Skeletal muscle satellite cell (primary cell): ENCODE measurements around the gene PARP4.
"Not testable (repeated sequence)": the region's sequence is repeated elsewhere in the genome, so short reads cannot be mapped to it uniquely, and the experiment has no call there.

Source experiments
- H3K27me3 ChIP-seq: 2 replicates; pipeline ENCODE4 v1.7.0; 2013; ENCODE audit warnings: low read length; ENCODE audit not compliant: control insufficient read depth, insufficient read depth
- H3K36me3 ChIP-seq: 2 replicates; pipeline ENCODE4 v1.7.0; 2013; ENCODE audit warnings: mild to moderate bottlenecking, control low read depth, low read length; ENCODE audit not compliant: insufficient read depth
- H3K4me1 ChIP-seq: 2 replicates; pipeline ENCODE4 v1.7.0; 2013; ENCODE audit warnings: low read length; ENCODE audit not compliant: control insufficient read depth, insufficient read depth
- H3K4me2 ChIP-seq: 2 replicates; pipeline ENCODE4 v1.7.0; 2013; ENCODE audit warnings: mild to moderate bottlenecking, low read length
- H3K4me3 ChIP-seq: 2 replicates; pipeline ENCODE4 v1.7.0; 2013; ENCODE audit warnings: low read length
- H3K9ac ChIP-seq: 2 replicates; pipeline ENCODE4 v1.7.0; 2013; ENCODE audit warnings: mild to moderate bottlenecking, low read depth, low read length, moderate library complexity
- H3K9me3 ChIP-seq: replicated peaks from 2 replicates; pipeline ENCODE4 v1.7.0; 2013; ENCODE audit warnings: mild to moderate bottlenecking, control low read depth, low read length

Gene PARP4

DNA sequence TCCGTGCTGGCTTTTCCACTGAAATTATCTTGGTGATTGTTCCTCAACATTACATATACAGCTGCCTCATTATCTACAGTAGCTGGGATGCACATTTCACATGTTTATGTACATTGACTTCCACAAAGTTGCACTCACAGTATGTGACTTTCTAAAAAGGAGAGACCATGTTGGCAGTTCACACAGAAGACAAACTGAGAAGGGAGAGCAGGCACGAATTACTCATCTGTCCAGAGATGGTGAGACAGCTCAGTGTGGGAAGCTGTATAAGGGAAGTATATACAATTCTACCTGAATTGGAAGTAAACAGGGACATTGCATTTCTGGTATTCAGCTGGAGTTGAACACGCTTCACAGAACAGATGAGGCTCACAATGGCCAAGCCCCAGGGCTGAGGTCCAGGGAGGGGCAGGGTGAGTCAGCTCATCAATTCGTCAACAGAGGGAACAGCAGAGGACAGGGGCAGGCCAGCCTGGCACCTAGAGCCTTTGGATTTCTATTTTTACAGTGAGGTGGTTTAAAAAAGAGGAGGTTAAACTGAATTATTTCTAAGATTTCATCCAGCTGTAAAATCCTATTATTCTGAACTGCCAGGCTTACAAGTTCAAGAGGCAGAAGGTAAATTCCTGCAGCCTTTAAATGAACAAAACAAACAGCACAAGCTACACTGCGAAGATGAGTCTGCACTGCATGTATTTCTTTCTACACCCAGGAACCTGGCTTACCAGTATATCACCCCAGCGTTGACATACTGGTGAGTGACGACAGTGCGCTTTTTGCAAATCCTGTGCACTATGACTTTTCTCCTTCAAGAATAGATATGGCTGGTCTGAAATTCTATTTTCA is 9.8 kb downstream of the PARP4 start:
- peak overlapping the region; percentile 55 for H3K4me2 ChIP-seq
- H3K4me1 ChIP-seq = peaks cover 27% of the 10 kb centered on the region
- no peaks in the 10 kb centered on the region for H3K27me3 ChIP-seq
- H3K9ac ChIP-seq = no peak overlapping the region
- H3K4me3 ChIP-seq = no peak overlapping the region
- no peaks in the 10 kb centered on the region for H3K9me3 ChIP-seq
- peaks cover 18% of the 10 kb centered on the region for H3K36me3 ChIP-seq

DNA sequence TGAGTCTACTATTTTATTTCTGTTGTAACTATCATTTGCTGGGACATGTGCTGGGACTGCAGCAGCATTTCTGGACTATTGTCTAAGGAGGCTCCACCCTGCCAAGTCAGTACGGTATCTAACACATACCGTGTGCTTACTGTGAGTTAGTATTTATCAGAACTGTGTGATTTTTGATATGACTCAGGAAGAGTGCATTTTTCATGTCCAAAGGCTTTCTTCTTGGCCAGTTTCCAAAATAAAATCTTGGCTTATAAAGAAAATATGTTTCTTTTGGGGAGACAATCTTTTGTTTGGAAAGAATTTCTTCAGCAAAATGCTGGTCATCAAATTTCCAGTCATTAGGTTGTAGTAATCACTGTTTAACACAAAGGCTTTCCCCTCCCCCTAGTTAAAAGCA is 11.6 kb downstream of the PARP4 start:
- no peaks in the 10 kb centered on the region for H3K27me3 ChIP-seq
- no peaks in the 10 kb centered on the region for H3K9me3 ChIP-seq
- peaks cover 27% of the 10 kb centered on the region for H3K36me3 ChIP-seq
- no peak overlapping the region for H3K9ac ChIP-seq
- H3K4me1 ChIP-seq = peaks cover 27% of the 10 kb centered on the region
- H3K4me3 ChIP-seq = no peak overlapping the region
- H3K4me2 ChIP-seq = peak overlapping the region; percentile 32

- H3K36me3 ChIP-seq = peaks cover 44% of the 10 kb centered on the region
- no peaks in the 10 kb centered on the region for H3K9me3 ChIP-seq
- H3K4me1 ChIP-seq = peaks cover 19% of the 10 kb centered on the region
- no peak overlapping the region for H3K4me2 ChIP-seq
- H3K9ac ChIP-seq = no peak overlapping the region
- no peaks in the 10 kb centered on the region for H3K27me3 ChIP-seq
- no peak overlapping the region for H3K4me3 ChIP-seq
Measured at GRCh38 chr13:24497742-24498141, 14.8 kb downstream of the PARP4 start.

- H3K4me2 ChIP-seq, H3K4me1 ChIP-seq, H3K9me3 ChIP-seq, H3K4me3 ChIP-seq, H3K9ac ChIP-seq, H3K27me3 ChIP-seq: not testable (repeated sequence)
- peaks cover 55% of the 10 kb centered on the region for H3K36me3 ChIP-seq
Measured at GRCh38 chr13:24496295-24496694, 16.3 kb downstream of the PARP4 start.

DNA sequence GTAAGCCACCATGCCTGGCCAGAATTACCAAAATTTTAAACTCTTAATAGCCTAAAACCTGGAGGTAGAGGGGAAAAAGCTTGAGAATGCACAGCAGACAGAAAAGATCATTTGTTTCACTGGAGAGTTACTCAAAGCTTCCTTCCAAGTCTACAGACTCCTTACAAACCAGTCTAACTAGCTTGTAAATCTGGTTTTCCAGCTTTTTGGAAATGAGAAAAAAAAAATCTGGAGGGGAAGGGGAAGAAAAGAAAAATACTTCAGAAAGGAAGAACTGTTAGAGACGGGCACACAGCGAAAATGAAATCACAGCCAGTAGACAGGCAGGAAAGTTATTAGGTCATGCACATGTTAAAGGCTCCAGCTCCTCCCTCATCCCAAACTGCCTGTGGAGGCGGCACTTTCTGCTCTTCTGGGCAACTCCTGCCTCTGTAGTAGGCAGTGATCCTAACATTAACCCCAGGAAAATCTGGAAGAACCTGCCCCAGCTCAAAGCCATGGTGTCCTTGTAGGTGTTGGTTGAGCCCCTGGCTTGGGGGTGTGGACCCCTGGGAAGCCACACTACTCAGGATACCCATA is 17.3 kb downstream of the PARP4 start:
- H3K36me3 ChIP-seq = peaks cover 62% of the 10 kb centered on the region
- no peak overlapping the region for H3K4me2 ChIP-seq
- H3K9me3 ChIP-seq = no peaks in the 10 kb centered on the region

DNA sequence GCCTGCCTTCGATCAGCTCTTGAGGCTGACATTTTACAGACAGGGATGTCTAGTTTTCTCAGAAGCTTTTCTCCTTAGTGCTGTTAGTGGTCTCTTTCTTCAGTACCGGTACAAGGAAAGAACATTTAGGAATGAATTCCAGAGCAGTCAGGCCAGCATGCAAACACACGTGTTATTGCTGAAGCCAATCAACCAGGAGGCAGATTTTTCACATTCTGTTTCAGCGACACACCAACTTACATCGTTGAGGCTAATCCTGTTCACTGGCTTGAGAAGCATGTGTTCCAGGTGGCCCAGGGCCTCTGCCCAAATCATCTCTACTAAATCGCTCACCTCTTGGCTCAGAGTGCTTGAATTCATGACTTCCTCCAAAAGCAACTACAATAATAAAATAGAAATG is 19.2 kb downstream of the PARP4 start:
- H3K9me3 ChIP-seq = no peaks in the 10 kb centered on the region
- no peaks in the 10 kb centered on the region for H3K4me1 ChIP-seq
- peaks cover 72% of the 10 kb centered on the region for H3K36me3 ChIP-seq
- no peak overlapping the region for H3K4me2 ChIP-seq
- no peak overlapping the region for H3K4me3 ChIP-seq
- H3K9ac ChIP-seq = no peak overlapping the region
- H3K27me3 ChIP-seq = no peaks in the 10 kb centered on the region

More for the DNA sequence above, 17.3 kb downstream of the PARP4 start:
- Histone ChIP-seq H3K9ac (no peak overlapping the region), H3K4me3 (no peak overlapping the region), H3K4me1 (no peaks in the 10 kb centered on the region), H3K27me3 (no peaks in the 10 kb centered on the region)

DNA sequence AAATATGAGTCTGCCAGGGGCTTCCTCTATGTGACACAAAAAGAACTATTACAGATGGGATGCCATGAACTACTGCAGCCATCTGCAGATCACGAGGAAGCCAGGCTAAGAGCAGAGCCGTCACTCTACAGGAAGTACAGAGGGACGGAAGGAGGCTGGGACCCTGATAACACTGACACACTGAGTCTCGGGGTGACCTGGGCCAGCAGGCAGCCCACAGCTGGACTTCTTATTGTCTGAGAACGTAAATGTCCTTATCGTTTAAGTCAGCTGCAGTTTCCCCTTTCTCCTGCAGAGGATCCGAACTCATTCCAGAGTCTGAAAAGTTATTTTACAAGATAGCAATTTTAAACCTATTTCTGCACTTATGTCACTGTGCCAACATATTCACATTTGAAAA is 20.7 kb downstream of the PARP4 start:
- Histone ChIP-seq H3K27me3 (no peaks in the 10 kb centered on the region), H3K9me3 (no peaks in the 10 kb centered on the region), H3K4me2 (no peak overlapping the region), H3K36me3 (peaks cover 62% of the 10 kb centered on the region), H3K4me3 (no peak overlapping the region), H3K9ac (no peak overlapping the region), H3K4me1 (no peaks in the 10 kb centered on the region)

DNA sequence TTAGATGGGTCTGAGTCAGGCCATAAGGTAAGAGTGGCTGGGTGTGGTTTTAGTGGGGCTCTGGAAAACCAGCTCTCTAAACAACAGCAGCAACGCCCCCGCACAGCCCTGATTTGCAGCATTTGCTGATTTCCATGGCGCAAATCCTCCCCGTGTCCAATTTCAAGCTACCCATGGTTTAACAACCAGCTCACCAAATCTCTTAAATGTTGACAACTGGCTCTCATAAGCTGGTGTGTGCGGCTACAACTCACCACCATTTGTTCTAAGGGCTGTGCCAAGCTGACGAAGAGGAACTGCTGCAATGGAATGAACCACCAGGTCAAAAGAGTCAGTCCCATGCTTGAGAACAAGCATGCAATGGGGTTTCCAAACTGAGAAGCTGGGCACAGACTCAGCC is 22.9 kb downstream of the PARP4 start:
- H3K4me1 ChIP-seq = no peaks in the 10 kb centered on the region
- no peak overlapping the region for H3K4me2 ChIP-seq
- H3K36me3 ChIP-seq = peaks cover 57% of the 10 kb centered on the region
- no peak overlapping the region for H3K9ac ChIP-seq
- no peak overlapping the region for H3K4me3 ChIP-seq
- H3K27me3 ChIP-seq = no peaks in the 10 kb centered on the region
- H3K9me3 ChIP-seq = no peaks in the 10 kb centered on the region

- H3K9ac ChIP-seq, H3K27me3 ChIP-seq: not testable (repeated sequence)
- peaks cover 51% of the 10 kb centered on the region for H3K36me3 ChIP-seq
Measured at GRCh38 chr13:24488092-24488491, 24.5 kb downstream of the PARP4 start.

DNA sequence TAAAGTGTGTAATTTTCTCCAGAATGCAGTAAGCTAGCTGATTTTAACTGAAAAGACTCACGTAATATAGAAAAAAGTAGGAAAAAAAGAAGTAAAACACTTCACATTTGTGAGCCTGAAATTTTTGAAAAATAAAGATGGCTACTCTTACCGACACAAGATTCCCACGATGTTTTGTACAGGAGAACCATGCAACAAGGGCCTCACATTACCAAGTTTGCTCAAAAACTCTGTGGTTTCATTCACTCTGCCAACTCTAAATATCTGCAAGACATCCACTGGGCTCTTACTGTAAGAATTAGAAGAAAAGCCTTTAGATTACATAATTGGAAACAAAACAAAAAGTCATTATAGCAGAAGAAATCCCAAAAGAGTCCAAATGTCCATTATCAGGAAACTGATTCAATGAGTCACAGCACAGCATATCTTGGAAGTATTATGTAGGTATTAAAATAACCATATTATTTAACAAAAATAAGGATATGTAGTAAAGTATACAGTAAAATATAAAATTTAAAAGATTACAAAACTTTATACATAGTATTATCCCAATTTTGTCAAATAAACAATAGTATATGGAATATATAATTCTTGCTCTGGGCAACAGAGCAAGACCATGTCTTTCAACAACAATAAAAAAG is 26.4 kb downstream of the PARP4 start:
- not testable (repeated sequence) for H3K27me3 ChIP-seq, H3K4me1 ChIP-seq, H3K9ac ChIP-seq, H3K4me3 ChIP-seq, H3K4me2 ChIP-seq, H3K9me3 ChIP-seq
- H3K36me3 ChIP-seq = peaks cover 47% of the 10 kb centered on the region

More at GRCh38 chr13:24488092-24488491, 24.5 kb downstream of the PARP4 start:
- not testable (repeated sequence) for H3K9me3 ChIP-seq, H3K4me3 ChIP-seq, H3K4me1 ChIP-seq, H3K4me2 ChIP-seq

- peaks cover 65% of the 10 kb centered on the region for H3K36me3 ChIP-seq
- H3K4me2 ChIP-seq = no peak overlapping the region
- no peaks in the 10 kb centered on the region for H3K4me1 ChIP-seq
- H3K9me3 ChIP-seq = no peaks in the 10 kb centered on the region
- H3K4me3 ChIP-seq = no peak overlapping the region
- H3K27me3 ChIP-seq = no peaks in the 10 kb centered on the region
- H3K9ac ChIP-seq = no peak overlapping the region
Measured at GRCh38 chr13:24473686-24474085, 38.9 kb downstream of the PARP4 start.
